Small intestine (tissue), 7 donors: Measurements from ENCODE around the gene CLK2. TPM values are rescaled to one million over a fixed set of nuclear protein-coding genes. Genes with fewer than 3 reads are reported as not detected.
"Not testable (repeated sequence)": the region's sequence is repeated elsewhere in the genome, so short reads cannot be mapped to it uniquely, and the experiment has no call there.

Experiments used
- DNase-seq, 2 donors: peaks; one replicate each; pipeline versions ENCODE4 v3.0.0 to v3.0.0-alpha.2; 2013
- FAIRE-seq: peaks from 2 replicates; lab custom pipeline; 2012; peaks lifted over from hg19 to GRCh38; lab: Jason Lieb, UNC
- H3K27ac ChIP-seq, 3 donors: one replicate each; pipeline ENCODE4 v1.5.1; 2013; ENCODE audit warnings: low read length in 2 of 3, mild to moderate bottlenecking in 2 of 3, control low read depth in 1 of 3, inconsistent platforms in 1 of 3, low read depth in 1 of 3, moderate library complexity in 1 of 3
- H3K27me3 ChIP-seq, 3 donors: one replicate each; pipeline ENCODE4 v1.6.1; 2013; ENCODE audit warnings: low read length in 3 of 3, inconsistent platforms in 1 of 3; ENCODE audit not compliant: control insufficient read depth in 3 of 3, insufficient read depth in 3 of 3
- H3K36me3 ChIP-seq, 3 donors: one replicate each; pipeline ENCODE4 v1.6.1; 2013; ENCODE audit warnings: low read length in 3 of 3, inconsistent platforms in 1 of 3, low read depth in 1 of 3, mild to moderate bottlenecking in 1 of 3, moderate library complexity in 1 of 3; ENCODE audit not compliant: control insufficient read depth in 3 of 3, insufficient read depth in 2 of 3
- H3K4me1 ChIP-seq, 3 donors: one replicate each; pipeline ENCODE4 v1.6.1; 2013; ENCODE audit warnings: low read length in 2 of 3, inconsistent platforms in 1 of 3, low read depth in 1 of 3, mild to moderate bottlenecking in 1 of 3, moderate library complexity in 1 of 3; ENCODE audit not compliant: control insufficient read depth in 3 of 3, insufficient read depth in 2 of 3
- H3K4me3 ChIP-seq, 3 donors: one replicate each; pipeline ENCODE4 v1.5.1; 2013; ENCODE audit warnings: low read length in 3 of 3, control low read depth in 1 of 3, inconsistent platforms in 1 of 3, low read depth in 1 of 3, mild to moderate bottlenecking in 1 of 3, moderate library complexity in 1 of 3
- H3K9me3 ChIP-seq, 2 donors: one replicate each; pipeline ENCODE4 v1.6.1; 2013; ENCODE audit warnings: low read depth in 1 of 2, low read length in 1 of 2; ENCODE audit not compliant: control insufficient read depth in 2 of 2, insufficient read depth in 1 of 2
- WGBS, 3 donors: extraction: QIAGEN DNeasy Blood & Tissue Kit; methylation state at CpG; one replicate each; pipeline ENCODE4 v1.1.7; 2013; 5-methylcytosine and 5-hydroxymethylcytosine counted together
- polyA plus RNA-seq, 4 donors: library from polyadenylated mRNA; stranded (reverse) in 3 of 4; unstranded in 1 of 4; fragments of 200-250 nt in 3 of 4; fragments of 120-200 nt in 1 of 4; gene quantifications; one replicate each; pipeline versions ENCODE4 v1.2.1 to v1.2.3, GENCODE V29; 2013
- donor health status: healthy with polysubstance abuse.
- donor health status: control.
- donor health status: control.
- donor health status: Bipolar disorder and iron deficiency.
- donor health status: healthy.

The CLK2 gene
- polyA plus RNA-seq, 4 donors, result 27.0 to 66.9 (median 37.7) TPM

GRCh38 chr1:155241841-155242264, 31.5 kb downstream of the CLK2 start:
- FAIRE-seq, result no peak
- WGBS, 3 donors, result 73 to 77% (median 75%) methylated on average over 4 of the region's 4 CpGs
- H3K36me3 ChIP-seq, result peaks cover 0 to 26% (median 4%) of the 10 kb centered on the region in 3 donors
- DNase-seq, result no peak
- no peaks in the 10 kb centered on the region for H3K27me3 ChIP-seq
- no peak overlapping the region for H3K27ac ChIP-seq
- H3K4me3 ChIP-seq, result no peak overlapping the region
- H3K9me3 ChIP-seq, result peaks cover 0 to 3% of the 10 kb centered on the region in 2 donors
- H3K4me1 ChIP-seq, result peaks cover 0 to 14% (median 11%) of the 10 kb centered on the region in 3 donors

- H3K9me3 ChIP-seq, result peaks cover 0 to 3% of the 10 kb centered on the region in 2 donors
- 4 to 13% (median 6%) methylated on average over 4 of the region's 4 CpGs for WGBS, 3 donors
- H3K4me3 ChIP-seq, result peak overlapping the region; percentile 23 to 47 (median 43)
- peaks cover 0 to 32% (median 4%) of the 10 kb centered on the region in 3 donors for H3K36me3 ChIP-seq
- peak; percentile 91 to 92 for DNase-seq
- peak overlapping the region in 1 of 3 donors; percentile 36 for H3K27ac ChIP-seq
- H3K27me3 ChIP-seq, result no peaks in the 10 kb centered on the region
- FAIRE-seq, result no peak
- peaks cover 0 to 14% (median 11%) of the 10 kb centered on the region in 3 donors for H3K4me1 ChIP-seq
Observed at GRCh38 chr1:155241069-155241679, 32.1 kb downstream of the CLK2 start.

GRCh38 chr1:155236451-155236850, 36.9 kb downstream of the CLK2 start:
- no peaks in the 10 kb centered on the region for H3K27me3 ChIP-seq
- 81 to 87% (median 87%) methylated on average over 5 of the region's 5 CpGs for WGBS, 3 donors
- H3K27ac ChIP-seq, result no peak overlapping the region
- no peaks in the 10 kb centered on the region for H3K9me3 ChIP-seq
- DNase-seq (no peak), FAIRE-seq (no peak)
- no peak overlapping the region for H3K4me3 ChIP-seq
- H3K36me3 ChIP-seq, result peaks cover 2 to 39% (median 4%) of the 10 kb centered on the region in 3 donors
- peaks cover 0 to 3% (median 0%) of the 10 kb centered on the region in 3 donors for H3K4me1 ChIP-seq

DNA sequence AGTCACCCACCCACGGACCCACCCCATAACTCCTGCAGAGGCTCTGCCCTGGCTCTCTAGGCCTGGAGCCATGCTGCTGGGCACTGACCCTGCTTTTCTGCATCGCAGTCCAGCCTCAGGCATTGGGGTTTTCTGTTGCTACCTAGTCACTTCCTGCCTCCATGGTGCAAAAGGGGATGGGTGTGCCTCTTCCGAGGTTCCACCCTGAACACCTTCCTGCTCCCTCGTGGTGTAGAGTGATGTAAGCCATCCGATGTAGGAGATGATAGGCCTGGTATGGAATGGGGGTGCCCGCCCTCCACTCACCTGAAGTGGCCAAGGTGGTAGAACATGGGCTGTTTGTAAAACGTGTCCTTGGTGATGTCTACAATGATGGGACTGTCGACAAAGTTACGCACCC, 37.9 kb downstream of the CLK2 start:
- peaks cover 2 to 39% (median 4%) of the 10 kb centered on the region in 3 donors for H3K36me3 ChIP-seq
- not testable (repeated sequence) for FAIRE-seq, H3K27me3 ChIP-seq, DNase-seq, H3K4me3 ChIP-seq, H3K9me3 ChIP-seq, H3K4me1 ChIP-seq, H3K27ac ChIP-seq
- WGBS, 3 donors, result 86 to 88% (median 88%) methylated on average over 5 to 8 of the region's 9 CpGs

- 86 to 90% (median 87%) methylated on average over 1 of the region's 5 CpGs for WGBS, 3 donors
- DNase-seq, H3K9me3 ChIP-seq, H3K27me3 ChIP-seq, FAIRE-seq, H3K27ac ChIP-seq, H3K4me1 ChIP-seq, H3K4me3 ChIP-seq: not testable (repeated sequence)
- H3K36me3 ChIP-seq, result peaks cover 2 to 25% (median 4%) of the 10 kb centered on the region in 3 donors
Observed at GRCh38 chr1:155233502-155233901, 39.8 kb downstream of the CLK2 start.

- H3K27me3 ChIP-seq, H3K9me3 ChIP-seq, H3K4me1 ChIP-seq, H3K4me3 ChIP-seq, DNase-seq, FAIRE-seq, H3K27ac ChIP-seq: not testable (repeated sequence)
- WGBS, 3 donors, result 68 to 85% (median 78%) methylated on average over 11 to 13 of the region's 13 CpGs
- peaks cover 0 to 17% (median 2%) of the 10 kb centered on the region in 3 donors for H3K36me3 ChIP-seq
Observed at GRCh38 chr1:155232001-155232978, 41.0 kb downstream of the CLK2 start.

- not testable (repeated sequence) for H3K9me3 ChIP-seq, H3K27me3 ChIP-seq, H3K27ac ChIP-seq, H3K36me3 ChIP-seq, FAIRE-seq, H3K4me3 ChIP-seq, DNase-seq
- peaks cover 0 to 11% (median 0%) of the 10 kb centered on the region in 3 donors for H3K4me1 ChIP-seq
- WGBS, 3 donors, result 68 to 82% (median 74%) methylated on average over 3 of the region's 3 CpGs
Observed at GRCh38 chr1:155231302-155231701, 42.0 kb downstream of the CLK2 start.

GRCh38 chr1:155228096-155228427, 45.2 kb downstream of the CLK2 start:
- peaks cover 0 to 15% (median 0%) of the 10 kb centered on the region in 3 donors for H3K4me1 ChIP-seq
- H3K27ac ChIP-seq, result peak overlapping the region in 2 of 3 donors; percentile 74 to 90
- H3K9me3 ChIP-seq, result no peaks in the 10 kb centered on the region
- H3K27me3 ChIP-seq, result no peaks in the 10 kb centered on the region
- DNase-seq (no peak), FAIRE-seq (no peak)
- 57 to 70% (median 69%) methylated on average over 9 of the region's 9 CpGs for WGBS, 3 donors
- peak overlapping the region in 1 of 3 donors; percentile 31 for H3K4me3 ChIP-seq
- H3K36me3 ChIP-seq, result no peaks in the 10 kb centered on the region
